Activated CD4-positive, alpha-beta T cell treated with anti-CD3 and anti-CD28 coated beads, Interleukin-2, amount 10 ng/mL, durations not matched to agents 7 days and 5 days (primary cell): Measurements from ENCODE around the gene SNX21. TPM values are rescaled to one million over a fixed set of nuclear protein-coding genes. Genes with fewer than 3 reads are reported as not detected.
"Not testable (repeated sequence)": the region's sequence is repeated elsewhere in the genome, so short reads cannot be mapped to it uniquely, and the experiment has no call there.

Experiments
- CTCF ChIA-PET: fragments of 350-600 bp; sonication (Branson Sonifier 250); formaldehyde crosslinking; loops from one replicate; lab custom pipeline; 2021; ENCODE audit warnings: antibody characterized with exemption; lab: Charles Lee
- POLR2A ChIA-PET: fragments of 350-600 bp; sonication (Branson Sonifier 250); formaldehyde crosslinking; loops from one replicate; lab custom pipeline; 2021; ENCODE audit warnings: antibody characterized with exemption; lab: Charles Lee
- DNase-seq: peaks from one replicate; pipeline ENCODE4 v3.0.0-alpha.2; 2020
- H3K27ac Mint-ChIP-seq: one replicate; pipeline ENCODE4 v1.8.0; 2021; ENCODE audit warnings: mild to moderate bottlenecking, moderate library complexity, mixed read lengths
- H3K27me3 Mint-ChIP-seq: one replicate; pipeline ENCODE4 v1.8.0; 2021; ENCODE audit warnings: mixed read lengths
- H3K36me3 Mint-ChIP-seq: one replicate; pipeline ENCODE4 v1.8.0; 2021; ENCODE audit warnings: low read depth, mixed read lengths
- H3K4me1 Mint-ChIP-seq: one replicate; pipeline ENCODE4 v1.8.0; 2021; ENCODE audit warnings: mixed read lengths
- H3K4me3 Mint-ChIP-seq: one replicate; pipeline ENCODE4 v1.8.0; 2021; ENCODE audit warnings: mild to moderate bottlenecking, moderate library complexity, mixed read lengths
- H3K9me3 Mint-ChIP-seq: one replicate; pipeline ENCODE4 v1.8.0; 2021; ENCODE audit warnings: mixed read lengths
- total RNA-seq, 2 experiments: library from RNA; stranded (reverse); gene quantifications; one replicate each; pipeline ENCODE4 v1.2.3, GENCODE V29; 2021

SNX21 gene
- total RNA-seq, 2 experiments from 2014 or later = 0.72 to 0.87 TPM

GRCh38 chr20:45827030-45827652, 6.5 kb upstream of the SNX21 start, which contains the start of gene TNNC2:
Gene TNNC2, minus strand, starts transcription at chr20:45827312. Its CDS starts 64 bp downstream, at chr20:45827248.
- POLR2A ChIA-PET = no interaction called here
- DNase-seq = no peak
- peaks cover 28% of the 10 kb centered on the region for H3K27me3 Mint-ChIP-seq
- H3K4me3 Mint-ChIP-seq = no peak within 1 kb of the TSS
- CTCF ChIA-PET = interaction anchor here (1.0 to 1.5 kb wide), 3 partner anchors 8 to 161 kb away, joined by 3 read pairs; no protein-coding TSS in a partner anchor
- no peaks in the 10 kb centered on the region for H3K9me3 Mint-ChIP-seq
- peaks cover 19% of the 10 kb centered on the region for H3K4me1 Mint-ChIP-seq
- no peaks in the 10 kb centered on the region for H3K36me3 Mint-ChIP-seq
- H3K27ac Mint-ChIP-seq = no peak within 1 kb of the TSS

- DNase-seq = no peak
- no peak overlapping the region for H3K27ac Mint-ChIP-seq
- H3K9me3 Mint-ChIP-seq = no peaks in the 10 kb centered on the region
- H3K4me1 Mint-ChIP-seq = peaks cover 17% of the 10 kb centered on the region
- H3K36me3 Mint-ChIP-seq = no peaks in the 10 kb centered on the region
- H3K4me3 Mint-ChIP-seq = no peak overlapping the region
- POLR2A ChIA-PET = no interaction called here
- CTCF ChIA-PET = interaction anchor here (1.0 kb wide), 1 partner anchor 9 kb away, joined by 3 read pairs; no protein-coding TSS in a partner anchor
- peaks cover 23% of the 10 kb centered on the region for H3K27me3 Mint-ChIP-seq
Observed at GRCh38 chr20:45827712-45828111, 5.9 kb upstream of the SNX21 start.

- no peak for DNase-seq
- POLR2A ChIA-PET = no interaction called here
- Mint-ChIP-seq H3K4me1 (peaks cover 16% of the 10 kb centered on the region), H3K4me3 (no peak overlapping the region), H3K36me3 (no peaks in the 10 kb centered on the region), H3K9me3 (no peaks in the 10 kb centered on the region), H3K27ac (no peak overlapping the region), H3K27me3 (peaks cover 15% of the 10 kb centered on the region)
- CTCF ChIA-PET = interaction anchor here (0.6 to 0.8 kb wide), 2 partner anchors 15 to 93 kb away, joined by 3 to 5 read pairs; no protein-coding TSS in a partner anchor
Observed at GRCh38 chr20:45828589-45828988, 5.0 kb upstream of the SNX21 start.

- H3K36me3 Mint-ChIP-seq, H3K9me3 Mint-ChIP-seq, POLR2A ChIA-PET, H3K4me1 Mint-ChIP-seq, H3K4me3 Mint-ChIP-seq, H3K27ac Mint-ChIP-seq, DNase-seq, H3K27me3 Mint-ChIP-seq: not testable (repeated sequence)
- CTCF ChIA-PET = interaction anchor here (0.8 kb wide), 1 partner anchor 16 kb away, joined by 5 read pairs; no protein-coding TSS in a partner anchor
Observed at GRCh38 chr20:45829673-45830106, 3.9 kb upstream of the SNX21 start.

- ChIA-PET CTCF (interaction anchor here (0.9 to 1.4 kb wide), 3 partner anchors 8 to 64 kb away, joined by 3 to 5 read pairs (median 3); no protein-coding TSS in a partner anchor), POLR2A (no interaction called here)
- Mint-ChIP-seq H3K4me3 (peak overlapping the region; percentile 72), H3K9me3 (no peaks in the 10 kb centered on the region), H3K27ac (no peak overlapping the region), H3K27me3 (peaks cover 2% of the 10 kb centered on the region), H3K36me3 (no peaks in the 10 kb centered on the region), H3K4me1 (peaks cover 11% of the 10 kb centered on the region)
- DNase-seq = no peak
Observed at GRCh38 chr20:45832619-45833018, 980 bp upstream of the SNX21 start.

- CTCF ChIA-PET = interaction anchor here (1.4 kb wide), 1 partner anchor 62 kb away, joined by 3 read pairs; no protein-coding TSS in a partner anchor
- POLR2A ChIA-PET = interaction anchor here (0.9 kb wide), 1 partner anchor 21 kb away, joined by 4 read pairs; the partner anchor contains the start of gene UBE2C
- Mint-ChIP-seq H3K4me1 (peaks cover 11% of the 10 kb centered on the region), H3K27ac (no peak overlapping the region), H3K9me3 (no peaks in the 10 kb centered on the region), H3K27me3 (peaks cover 2% of the 10 kb centered on the region), H3K36me3 (no peaks in the 10 kb centered on the region), H3K4me3 (peak overlapping the region; percentile 72)
- peak; percentile 25 for DNase-seq
Observed at GRCh38 chr20:45833883-45834796, 541 bp downstream of the SNX21 start.

GRCh38 chr20:45834797-45835161, 1.2 kb downstream of the SNX21 start:
- H3K9me3 Mint-ChIP-seq = no peaks in the 10 kb centered on the region
- peak overlapping the region; percentile 36 for H3K4me3 Mint-ChIP-seq
- peaks cover 11% of the 10 kb centered on the region for H3K4me1 Mint-ChIP-seq
- DNase-seq = no peak
- H3K27me3 Mint-ChIP-seq = peaks cover 2% of the 10 kb centered on the region
- ChIA-PET POLR2A (no interaction called here), CTCF (no interaction called here)
- no peak overlapping the region for H3K27ac Mint-ChIP-seq
- H3K36me3 Mint-ChIP-seq = no peaks in the 10 kb centered on the region

- ChIA-PET POLR2A (no interaction called here), CTCF (no interaction called here)
- Mint-ChIP-seq H3K9me3 (no peaks in the 10 kb centered on the region), H3K36me3 (no peaks in the 10 kb centered on the region), H3K27me3 (peaks cover under 1% of the 10 kb centered on the region), H3K27ac (no peak overlapping the region), H3K4me3 (peak overlapping the region; percentile 36), H3K4me1 (peaks cover 11% of the 10 kb centered on the region)
- DNase-seq = no peak
Observed at GRCh38 chr20:45835329-45835765, 1.7 kb downstream of the SNX21 start.

GRCh38 chr20:45835825-45836224, 2.2 kb downstream of the SNX21 start:
- Mint-ChIP-seq H3K4me3 (no peak overlapping the region), H3K27ac (no peak overlapping the region), H3K4me1 (peaks cover 11% of the 10 kb centered on the region), H3K36me3 (no peaks in the 10 kb centered on the region), H3K27me3 (no peaks in the 10 kb centered on the region), H3K9me3 (no peaks in the 10 kb centered on the region)
- DNase-seq = no peak
- ChIA-PET POLR2A (no interaction called here), CTCF (no interaction called here)

GRCh38 chr20:45836841-45837240, 3.2 kb downstream of the SNX21 start:
- ChIA-PET CTCF (interaction anchor here (0.7 to 1.0 kb wide), 2 partner anchors 19 to 132 kb away, joined by 3 to 8 read pairs; no protein-coding TSS in a partner anchor), POLR2A (no interaction called here)
- Mint-ChIP-seq H3K4me3 (no peak overlapping the region), H3K9me3 (no peaks in the 10 kb centered on the region), H3K27ac (no peak overlapping the region), H3K4me1 (peaks cover 11% of the 10 kb centered on the region), H3K27me3 (no peaks in the 10 kb centered on the region), H3K36me3 (no peaks in the 10 kb centered on the region)
- no peak for DNase-seq

- CTCF ChIA-PET = interaction anchor here (0.8 to 2.4 kb wide), 4 partner anchors 23 to 75 kb away, joined by 3 to 6 read pairs (median 4); partner anchors contain the start of genes CTSA and NEURL2
- Mint-ChIP-seq H3K27ac (no peak overlapping the region), H3K27me3 (no peaks in the 10 kb centered on the region), H3K4me3 (no peak overlapping the region), H3K4me1 (no peaks in the 10 kb centered on the region), H3K9me3 (no peaks in the 10 kb centered on the region), H3K36me3 (peaks cover 9% of the 10 kb centered on the region)
- no peak for DNase-seq
- POLR2A ChIA-PET = no interaction called here
Observed at GRCh38 chr20:45840700-45841198, 7.2 kb downstream of the SNX21 start.

- no peak overlapping the region for H3K27ac Mint-ChIP-seq
- H3K9me3 Mint-ChIP-seq = no peaks in the 10 kb centered on the region
- no peaks in the 10 kb centered on the region for H3K27me3 Mint-ChIP-seq
- H3K4me3 Mint-ChIP-seq = no peak overlapping the region
- POLR2A ChIA-PET = interaction anchor here (0.6 kb wide), 1 partner anchor 42 kb away, joined by 3 read pairs; no protein-coding TSS in a partner anchor
- no peaks in the 10 kb centered on the region for H3K4me1 Mint-ChIP-seq
- CTCF ChIA-PET = interaction anchor here (0.8 to 2.4 kb wide), 6 partner anchors 11 to 74 kb away, joined by 3 to 6 read pairs (median 4); partner anchors contain the start of genes CTSA and NEURL2
- peaks cover 12% of the 10 kb centered on the region for H3K36me3 Mint-ChIP-seq
- no peak for DNase-seq
Observed at GRCh38 chr20:45841407-45842129, 8.0 kb downstream of the SNX21 start.
